HG03139 (cell line): ENCODE measurements around the gene CALB2.
"Not testable (repeated sequence)": the region's sequence is repeated elsewhere in the genome, so short reads cannot be mapped to it uniquely, and the experiment has no call there.

Experiments
- ATAC-seq: cut with Tn5 transposase; IDR thresholded peaks from one replicate; pipeline ENCODE4 v1.9.1; 2021; ENCODE audit not compliant: unreplicated experiment

The CALB2 gene

DNA sequence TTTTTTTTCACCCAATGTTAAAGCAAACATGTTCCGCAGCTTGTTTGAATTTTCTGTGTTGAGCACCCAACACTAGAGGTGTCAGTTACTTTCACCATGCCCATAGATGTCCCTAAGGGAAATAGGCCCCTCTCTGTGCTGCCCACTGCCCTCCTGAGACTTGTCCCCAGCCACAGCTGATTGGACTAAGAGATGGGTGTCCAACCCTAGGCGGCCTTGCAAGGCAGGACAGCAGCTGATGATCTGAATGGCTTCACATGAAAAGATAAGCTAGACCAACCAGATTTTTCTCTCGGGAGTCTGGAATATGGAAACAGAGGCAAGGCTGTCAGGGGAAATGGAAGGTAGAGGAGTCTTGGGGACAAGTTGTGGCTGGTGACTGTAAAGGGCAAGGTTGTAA lies 6.1 kb upstream of the CALB2 start:
- no peak for ATAC-seq

DNA sequence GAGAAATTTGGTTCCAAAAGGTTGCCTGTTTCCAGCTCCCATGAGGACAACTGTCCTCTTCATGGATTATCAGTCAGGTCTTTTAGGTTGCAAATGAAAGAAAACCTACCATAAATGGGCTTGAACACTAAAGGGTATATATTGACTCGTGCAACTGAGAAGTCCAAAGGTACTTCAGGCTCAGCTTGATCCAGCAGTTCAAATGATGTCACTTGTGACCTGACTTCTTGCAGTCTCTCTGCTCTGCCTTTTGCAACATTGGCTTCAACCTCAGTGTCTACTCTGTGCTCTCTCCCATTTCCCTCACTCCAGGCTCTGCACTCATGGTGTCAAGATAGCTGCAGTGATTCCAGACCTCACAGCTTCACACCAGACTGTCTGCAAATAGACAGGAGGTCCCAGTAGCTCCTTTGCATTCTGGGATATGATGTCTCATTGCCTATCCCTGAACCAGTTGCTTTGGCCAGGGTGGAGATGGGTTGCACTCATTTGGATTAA lies 5.5 kb upstream of the CALB2 start:
- ATAC-seq: no peak

DNA sequence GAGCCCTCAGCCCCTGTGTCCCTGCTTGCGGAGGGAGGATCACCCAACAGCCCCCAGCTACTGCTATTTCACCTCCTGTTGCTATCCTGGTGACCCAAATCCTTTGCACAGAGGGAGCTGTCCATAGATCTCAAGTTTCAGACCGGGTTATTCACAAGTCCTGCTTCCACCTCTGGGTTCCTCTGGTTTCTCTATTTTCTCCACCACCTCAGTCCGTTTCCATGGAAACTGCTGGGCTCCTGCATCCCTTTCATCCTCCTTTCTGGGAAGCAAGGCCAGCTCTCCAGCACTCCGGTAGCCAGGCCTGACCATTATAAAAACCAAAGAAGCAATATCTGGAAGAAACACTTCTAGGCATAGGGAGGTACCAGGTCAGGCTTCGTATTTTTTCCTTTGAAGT lies 4.8 kb upstream of the CALB2 start:
- ATAC-seq: no peak

DNA sequence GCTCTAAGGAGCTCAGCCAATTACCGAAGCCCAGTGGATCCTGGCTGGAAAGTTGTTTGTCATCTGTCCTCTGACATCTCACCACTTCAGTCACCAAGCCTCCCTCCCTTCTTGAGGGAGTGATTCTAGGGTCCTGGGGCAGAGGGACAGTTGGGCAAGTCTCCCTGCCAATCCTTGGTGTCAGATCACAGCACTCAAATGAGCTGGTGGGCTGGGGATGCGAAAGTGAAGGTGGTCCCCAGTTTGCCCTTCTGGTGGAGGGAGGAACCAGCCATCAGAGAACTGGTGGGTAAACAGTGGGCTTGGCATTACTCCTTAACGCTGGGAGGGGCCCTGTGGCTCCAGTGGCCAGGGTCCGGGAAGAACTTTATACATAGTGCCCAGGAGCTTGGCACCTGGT lies 4.4 kb upstream of the CALB2 start:
- ATAC-seq: no peak

DNA sequence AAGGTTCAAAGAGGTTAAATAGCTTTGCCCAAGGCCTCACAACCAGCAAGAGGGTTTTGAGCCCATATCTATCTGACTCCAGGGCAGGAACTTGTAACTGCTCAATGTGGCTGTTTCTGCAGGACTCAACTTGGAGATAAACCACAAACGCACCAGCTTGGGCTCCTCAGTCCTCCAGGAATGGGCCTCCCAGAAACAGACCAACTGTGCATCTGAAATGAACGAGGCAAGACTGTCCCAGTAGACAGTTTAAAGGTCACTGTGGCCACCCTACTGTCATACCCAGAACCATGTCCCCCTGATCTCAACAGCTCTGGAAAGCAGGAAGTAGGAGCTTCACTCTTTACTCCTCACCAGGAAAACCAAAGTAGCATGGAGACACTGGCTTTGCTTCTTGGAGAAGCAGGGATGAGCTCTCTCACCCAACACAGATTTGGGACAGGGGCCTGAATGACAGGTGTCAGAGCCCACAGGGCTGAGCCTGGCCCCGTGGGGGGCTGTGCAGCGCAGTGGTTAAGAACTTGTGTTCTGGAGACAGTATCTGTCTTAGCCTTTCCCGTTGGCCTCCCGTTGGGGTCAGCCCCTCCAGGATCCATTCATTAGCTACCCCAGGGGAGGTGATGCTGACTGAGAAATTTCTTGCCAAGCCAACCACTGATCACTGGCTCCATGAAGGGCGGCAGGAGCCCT lies 2.3 kb upstream of the CALB2 start:
- ATAC-seq: no peak

DNA sequence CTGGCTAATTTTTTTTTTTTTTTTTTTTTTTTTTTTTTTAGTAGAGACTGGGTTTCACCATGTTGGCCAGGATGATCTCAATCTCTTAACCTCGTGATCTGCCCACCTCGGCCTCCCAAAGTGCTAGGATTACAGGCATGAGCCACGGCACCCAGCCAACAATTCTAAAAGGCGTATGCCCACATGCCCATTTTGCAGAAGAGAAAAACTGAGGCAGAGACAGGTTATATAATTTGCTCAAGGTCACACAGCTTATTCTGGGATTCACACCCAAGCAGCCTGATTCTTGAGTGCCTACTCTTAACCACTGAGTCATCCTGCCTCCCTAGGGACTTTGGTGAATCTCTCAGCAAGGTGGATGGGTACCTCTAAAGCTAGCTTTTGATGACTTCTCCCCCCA lies 1.6 kb upstream of the CALB2 start:
- not testable (repeated sequence) for ATAC-seq

DNA sequence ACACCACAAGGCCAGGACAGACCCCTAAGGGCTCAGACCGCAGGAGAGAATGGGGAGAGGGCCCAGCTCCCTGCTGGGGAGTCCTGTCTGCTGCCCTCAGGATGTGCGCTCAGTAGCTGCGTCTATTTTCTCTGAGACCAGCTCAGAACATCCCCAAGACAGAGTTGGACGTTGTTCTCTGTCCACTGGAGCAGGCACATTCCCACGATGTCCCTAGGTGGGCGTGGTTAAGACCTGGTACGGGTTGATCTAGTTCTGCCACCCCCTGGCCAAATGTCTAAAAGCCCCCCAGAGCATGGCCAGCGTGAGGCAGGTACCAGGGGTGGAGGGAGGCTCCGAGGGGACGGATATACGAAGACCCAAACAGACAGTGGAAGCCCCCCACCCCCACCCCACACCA lies 842 bp upstream of the CALB2 start:
- ATAC-seq: no peak

DNA sequence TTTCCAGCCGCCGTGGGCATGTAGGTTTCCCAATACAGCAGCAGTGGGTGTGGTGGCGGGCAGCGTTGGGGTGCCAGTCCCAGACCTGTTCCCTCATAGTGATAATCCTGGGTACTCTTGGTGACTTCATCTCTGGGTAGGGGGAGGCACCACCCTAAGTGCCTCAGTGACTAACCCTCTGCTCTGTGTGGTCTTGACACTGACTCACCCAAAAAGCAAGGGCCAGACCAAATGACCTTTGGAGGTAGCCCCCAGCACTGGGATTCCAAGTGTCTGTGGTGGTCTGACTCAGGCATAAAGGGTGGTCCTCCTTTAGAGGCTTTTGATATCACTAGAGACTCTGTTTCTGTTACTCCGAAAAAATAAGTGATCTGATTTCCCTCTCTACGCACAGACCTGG lies 908 bp downstream of the CALB2 start:
- ATAC-seq: no peak

DNA sequence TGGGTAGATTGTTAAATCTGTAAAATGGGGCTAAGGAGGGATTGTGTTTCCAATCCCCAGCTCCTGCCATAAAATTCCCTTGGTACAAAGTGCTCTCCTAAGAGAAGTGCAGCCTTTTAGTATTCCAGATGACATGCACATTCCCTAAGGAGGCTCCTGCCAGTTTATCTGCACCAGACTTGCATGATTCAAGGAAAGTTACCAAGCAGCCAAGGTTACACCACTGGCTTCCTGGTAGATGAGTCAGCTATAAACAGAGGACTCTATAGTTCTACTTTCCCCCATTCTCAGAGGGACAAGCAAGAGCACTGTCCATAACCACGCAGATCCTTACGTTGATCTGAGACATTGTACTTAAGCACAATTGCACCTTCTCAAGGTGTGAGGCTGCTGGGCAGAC lies 1.9 kb downstream of the CALB2 start:
- no peak for ATAC-seq

DNA sequence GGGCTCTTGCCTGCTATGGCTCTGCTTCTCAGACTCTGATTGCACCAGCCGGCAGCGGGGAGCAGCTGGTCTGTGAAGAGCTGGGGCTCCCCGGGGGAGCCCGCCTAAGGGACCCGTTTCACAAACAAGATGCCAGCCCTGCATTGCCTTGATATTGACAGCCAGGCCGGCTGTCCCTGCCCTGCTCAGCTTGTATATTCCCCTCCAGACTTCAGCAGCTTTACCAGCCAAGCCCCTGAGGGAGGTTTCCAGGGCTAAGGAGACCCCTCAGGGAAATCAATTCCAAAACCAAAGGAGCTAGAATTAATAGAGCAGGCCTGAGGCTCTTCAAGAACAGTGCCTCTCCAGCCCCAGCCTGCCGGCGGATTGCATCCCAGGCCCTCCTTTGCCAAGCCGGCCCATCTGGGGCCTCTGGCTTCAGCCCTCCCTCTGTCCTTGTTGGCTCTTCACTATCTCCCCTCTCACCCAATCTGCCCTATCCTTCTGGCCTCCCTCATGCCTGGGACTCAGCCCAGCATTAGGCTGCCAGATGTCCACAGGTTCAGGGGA lies 5.7 kb downstream of the CALB2 start:
- no peak for ATAC-seq

DNA sequence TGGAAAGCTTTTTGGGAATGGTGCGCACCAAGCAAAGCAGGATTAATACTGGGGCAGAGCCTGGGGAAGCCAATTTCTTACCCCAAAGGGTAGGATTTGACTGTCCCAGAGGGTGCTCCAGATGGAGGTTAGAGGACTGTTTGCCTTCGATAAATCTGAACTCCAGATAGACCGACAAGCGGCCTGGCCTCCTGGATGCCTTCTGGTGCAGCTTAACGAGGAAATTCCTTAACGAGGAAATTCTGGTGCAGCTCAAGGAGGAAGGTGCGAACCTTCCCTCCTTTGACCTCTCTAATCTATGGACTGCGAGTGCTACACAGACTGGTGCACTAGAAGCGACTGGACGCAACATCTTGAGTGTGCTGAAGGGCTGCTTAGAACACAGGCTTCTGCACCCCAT lies 6.5 kb downstream of the CALB2 start:
- no peak for ATAC-seq

DNA sequence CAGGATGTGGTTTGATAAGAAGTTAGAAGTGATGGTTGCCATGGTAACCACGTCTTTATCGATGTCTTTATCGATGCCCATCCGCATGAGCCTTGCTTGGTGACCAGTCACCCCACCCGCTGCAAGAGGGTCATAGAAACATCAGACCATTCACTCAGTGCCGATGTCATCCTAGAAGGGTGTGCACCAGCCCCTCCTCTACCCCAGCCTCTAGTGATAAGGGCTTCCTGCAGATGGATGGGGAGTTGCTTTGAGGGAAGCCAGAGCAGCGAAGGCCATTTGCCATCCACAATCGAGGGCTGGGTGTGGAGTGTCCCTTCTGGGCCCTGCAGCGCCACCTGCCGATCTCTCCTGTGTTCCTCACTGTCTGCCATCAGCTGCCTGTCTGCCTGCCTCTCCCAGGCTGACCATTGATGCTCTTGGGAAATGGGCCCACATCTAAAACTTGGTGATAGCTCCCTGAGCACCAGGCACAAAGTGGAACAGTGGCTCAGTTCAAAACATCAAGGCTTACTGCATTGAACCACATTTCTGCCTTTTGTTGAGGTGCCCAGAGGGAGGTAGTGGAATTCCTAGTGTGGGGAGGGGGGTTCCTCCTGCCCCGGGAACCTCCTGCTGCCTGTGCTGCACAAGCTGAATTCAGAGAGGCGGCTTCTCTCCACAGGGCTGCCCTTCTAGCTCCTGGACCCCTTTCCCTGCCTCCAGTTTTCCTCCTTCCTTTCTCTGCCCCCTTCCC lies 8.9 kb downstream of the CALB2 start:
- no peak for ATAC-seq

DNA sequence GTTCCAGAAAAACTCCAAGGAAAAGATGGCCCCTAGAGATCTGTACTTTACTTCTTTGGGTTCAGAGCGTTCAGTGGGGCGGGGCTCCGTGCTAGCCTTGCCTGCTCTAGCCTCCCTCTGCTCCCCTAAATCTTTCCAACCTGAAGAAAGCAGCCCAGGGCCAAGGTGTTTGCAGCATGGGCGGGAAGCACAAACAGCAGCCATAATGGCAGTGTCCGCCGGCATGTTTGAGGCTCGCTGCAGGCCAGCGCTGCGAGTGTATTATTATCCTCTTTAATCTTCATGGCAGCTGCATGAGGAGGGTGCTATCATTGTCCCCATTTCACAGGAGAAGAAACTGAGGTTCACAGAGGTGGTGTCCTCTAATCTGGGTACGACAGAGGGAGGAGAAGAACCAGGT lies 10.4 kb downstream of the CALB2 start:
- ATAC-seq: no peak

DNA sequence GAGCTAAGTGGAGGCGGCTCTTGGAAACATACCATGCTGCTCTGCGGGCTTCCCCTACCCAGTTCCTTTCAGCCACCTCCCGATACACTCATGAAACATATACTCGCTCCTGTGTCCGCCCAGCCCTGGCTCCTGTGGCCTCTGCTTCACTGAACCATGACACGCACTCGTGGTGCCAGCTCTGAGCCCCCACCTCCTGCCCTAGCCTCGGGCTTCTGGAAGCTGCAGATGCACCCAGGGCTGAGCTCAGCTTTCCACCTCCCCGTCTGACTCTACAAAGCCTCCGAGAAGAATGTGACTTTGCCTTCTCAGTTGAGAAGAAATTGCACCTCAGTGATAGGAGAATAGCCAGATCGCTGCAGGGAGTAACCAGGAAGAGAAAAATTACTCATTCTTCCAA lies 11.0 kb downstream of the CALB2 start:
- ATAC-seq: no peak

DNA sequence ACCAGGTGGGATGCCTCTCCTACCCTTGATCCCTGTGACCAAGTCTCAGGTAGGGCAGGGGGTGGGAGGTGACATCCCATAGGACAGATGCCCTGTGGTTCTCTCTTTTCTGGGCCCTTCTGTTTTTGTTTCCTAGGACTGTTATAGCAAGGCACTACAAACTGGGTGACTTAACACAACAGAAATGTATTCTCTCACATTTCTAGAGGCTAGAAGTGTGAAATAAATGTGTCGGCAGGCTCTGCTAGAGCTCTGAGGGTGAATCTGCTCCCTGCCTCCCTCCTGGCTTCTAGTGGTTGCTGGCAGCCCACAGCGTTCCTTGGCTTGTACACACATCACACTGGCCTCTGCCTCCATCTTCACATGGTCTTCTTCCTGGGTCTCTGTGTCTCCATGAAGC lies 12.7 kb downstream of the CALB2 start:
- ATAC-seq: no peak

DNA sequence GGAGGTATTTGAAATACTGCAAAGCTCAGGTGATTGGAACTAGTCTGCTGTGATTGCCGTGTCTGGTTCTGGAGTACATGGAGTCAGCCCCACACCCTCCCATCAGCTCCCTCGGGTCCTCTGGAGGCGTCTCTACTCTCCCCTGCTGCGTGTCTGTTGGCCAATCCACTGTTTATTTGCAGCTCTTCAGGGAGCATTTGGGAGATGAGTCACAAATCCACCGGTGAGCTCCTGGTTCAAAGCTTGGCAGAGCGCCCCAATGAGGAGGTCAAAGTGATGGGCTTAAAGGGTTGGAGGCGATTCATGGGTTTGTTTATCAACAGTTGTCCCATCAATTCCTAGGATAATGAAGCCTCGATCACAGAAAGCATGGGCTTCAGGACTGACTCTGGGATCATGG lies 14.6 kb downstream of the CALB2 start:
- ATAC-seq: no peak

DNA sequence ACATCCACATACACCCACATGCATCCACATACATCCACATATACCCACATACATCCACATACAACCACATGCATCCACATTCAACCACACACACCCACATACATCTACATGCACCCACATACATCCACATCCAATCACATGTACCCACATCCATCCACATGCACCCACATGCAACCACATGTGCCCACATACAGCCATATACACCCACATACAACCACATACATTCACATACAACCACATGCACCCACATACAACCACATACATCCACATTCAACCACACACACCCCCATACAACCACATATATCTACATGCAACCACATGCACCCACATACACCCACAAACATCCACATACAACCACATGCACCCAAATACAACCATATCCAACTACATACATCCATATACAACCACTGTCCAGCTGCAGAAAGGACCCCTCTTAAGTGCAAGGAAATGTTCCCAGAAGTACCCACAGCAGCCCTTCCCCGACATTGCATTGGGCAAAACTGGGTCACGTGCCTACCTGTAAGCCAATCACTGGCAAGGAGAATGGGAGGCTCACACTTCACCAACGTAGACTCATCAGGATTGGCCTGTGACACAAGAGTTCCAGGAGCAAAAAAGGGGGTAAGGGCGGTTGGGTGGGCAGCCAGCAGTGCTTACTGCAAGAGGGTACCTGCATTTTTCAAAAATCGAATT lies 18.1 kb downstream of the CALB2 start:
- ATAC-seq: no peak

DNA sequence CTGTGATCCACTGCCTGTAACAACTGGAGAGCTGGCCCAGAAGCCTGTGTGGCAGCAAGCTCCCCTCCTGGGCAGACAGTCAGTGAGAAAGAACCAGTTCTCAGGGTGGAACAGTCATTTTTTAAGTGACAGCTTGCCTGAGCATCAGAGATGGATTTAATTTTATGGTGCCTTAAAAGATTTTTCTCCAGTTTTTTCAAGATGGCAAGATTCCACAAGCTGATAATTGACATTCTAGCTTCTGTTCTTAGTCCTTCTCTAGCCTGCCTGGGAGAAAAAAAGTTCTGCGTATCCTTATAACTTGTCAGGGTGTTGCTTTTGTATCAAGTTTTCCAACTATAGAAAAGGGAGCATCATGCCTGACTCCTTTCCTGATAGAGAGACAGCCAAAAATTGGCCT lies 21.2 kb downstream of the CALB2 start:
- no peak for ATAC-seq

DNA sequence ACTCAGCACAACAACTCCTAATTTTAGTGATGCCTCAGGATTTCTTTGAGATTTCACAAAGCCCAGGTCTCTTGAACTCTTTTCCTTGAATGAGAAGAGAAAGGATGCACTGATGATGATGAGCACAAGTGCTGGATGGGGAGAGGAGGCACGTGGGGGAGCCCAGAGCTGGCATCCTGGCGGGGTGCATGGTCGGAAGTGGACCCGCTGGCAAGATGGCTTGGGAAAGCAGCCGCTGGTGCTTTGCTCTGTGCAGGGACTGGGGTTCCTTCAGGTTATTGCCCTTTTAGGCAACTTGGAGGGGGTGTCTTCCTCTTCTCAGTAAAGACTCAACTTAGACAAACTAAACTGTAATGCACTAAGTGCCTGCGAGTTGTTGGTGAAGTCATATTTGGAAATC lies 22.3 kb downstream of the CALB2 start:
- ATAC-seq: no peak

DNA sequence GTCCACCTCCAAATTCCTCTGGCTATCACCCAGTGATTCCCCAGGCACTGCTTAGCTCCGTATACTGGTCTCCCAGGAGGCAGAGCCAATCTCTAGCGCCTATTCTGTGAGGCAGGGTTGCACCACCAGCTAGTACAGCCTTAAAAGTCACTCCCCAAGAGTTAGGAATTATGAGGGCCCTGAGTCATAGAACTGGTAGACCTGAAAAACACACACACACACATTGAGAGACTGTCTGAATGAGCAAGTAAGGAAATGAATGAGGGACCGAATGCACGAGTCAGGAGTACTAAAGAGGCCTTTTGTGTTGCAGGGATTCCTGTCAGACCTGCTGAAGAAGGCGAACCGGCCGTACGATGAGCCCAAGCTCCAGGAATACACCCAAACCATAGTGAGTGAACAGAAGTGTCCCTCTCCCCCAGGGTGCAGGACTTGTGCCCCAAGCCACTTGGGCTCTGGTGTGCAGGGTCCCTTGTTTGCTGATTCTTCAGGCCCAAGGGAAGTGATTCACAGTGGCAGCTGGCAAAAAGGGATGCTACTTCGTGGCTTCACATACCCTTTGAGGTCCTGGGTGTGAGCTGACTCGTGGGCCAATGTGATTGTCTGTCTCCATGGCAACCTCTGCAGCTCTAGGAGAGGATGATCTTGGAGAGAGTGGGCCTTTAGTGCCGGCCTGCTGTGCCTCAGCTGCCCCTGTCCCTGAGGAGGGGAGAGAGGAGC lies 24.7 kb downstream of the CALB2 start:
- no peak for ATAC-seq

DNA sequence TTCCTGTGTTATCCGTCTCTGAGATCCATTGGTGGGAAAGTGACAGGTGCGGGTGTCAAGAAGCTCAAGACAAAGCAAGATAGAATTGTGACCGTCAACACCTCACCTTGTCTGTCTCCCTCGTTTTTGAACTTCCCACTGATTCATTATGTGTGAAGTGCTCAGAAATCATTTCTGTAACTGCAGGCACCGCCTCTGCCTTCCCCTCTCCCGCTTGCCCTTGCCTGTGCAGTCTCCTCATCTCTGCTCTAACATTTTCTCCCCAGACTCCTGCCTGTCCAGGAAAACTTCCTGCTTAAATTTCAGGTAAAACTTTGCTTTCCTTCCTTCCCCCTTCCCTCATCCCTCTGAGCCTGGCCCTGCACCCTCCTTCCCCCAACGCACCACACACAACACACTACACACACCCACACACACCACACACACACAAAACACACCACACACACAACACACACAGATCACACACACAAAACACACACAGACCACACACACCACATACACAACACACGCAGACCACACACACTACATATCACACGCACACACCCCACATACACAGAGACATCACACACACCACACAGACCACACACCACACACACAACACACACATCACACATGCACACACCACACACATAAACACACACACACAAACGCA lies 25.7 kb downstream of the CALB2 start:
- no peak for ATAC-seq
